ENCODE measurements around the gene TMEM164.

TMEM164 gene

GRCh38 chrX:110135618-110136017 lies 132.7 kb downstream of the TMEM164 start:
- no peak overlapping the region for H3K4me3 ChIP-seq (replicated peaks; ENCODE audit: low read depth, low read length)
- TF ChIP-seq CTCF (IDR thresholded peaks at IDR 0.05; ENCODE audit: low read depth, low read length, missing control alignments) = no peak
- no peak for DNase-seq (ENCODE audit: extremely low read depth, low read depth)

DNA sequence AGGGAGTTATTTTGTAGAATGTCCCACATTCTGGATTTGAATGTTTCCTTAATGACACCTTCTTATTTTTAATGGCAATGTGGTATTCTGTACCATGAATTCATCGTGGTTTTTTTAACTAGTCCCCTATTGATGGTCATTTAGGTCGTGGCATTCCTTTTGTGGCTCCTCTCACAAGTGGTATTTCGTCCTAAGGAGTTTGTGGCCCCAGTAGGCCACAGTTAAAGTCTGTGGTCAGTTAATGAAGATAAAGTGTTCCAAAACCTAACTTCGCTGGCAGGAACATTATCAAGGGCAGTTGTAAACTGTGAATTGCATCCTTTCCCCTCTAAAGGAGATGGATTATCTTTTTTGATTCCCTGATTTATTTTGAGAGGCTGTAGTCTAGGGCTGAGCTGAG lies 133.2 kb downstream of the TMEM164 start:
- TF ChIP-seq CTCF (IDR thresholded peaks at IDR 0.05; ENCODE audit: low read depth, low read length, missing control alignments) = no peak
- no peak for DNase-seq (ENCODE audit: extremely low read depth, low read depth)
- no peak overlapping the region for H3K4me3 ChIP-seq (replicated peaks; ENCODE audit: low read depth, low read length)

- no peak overlapping the region for H3K4me3 ChIP-seq (replicated peaks; ENCODE audit: low read depth, low read length)
- TF ChIP-seq CTCF (IDR thresholded peaks at IDR 0.05; ENCODE audit: low read depth, low read length, missing control alignments) = no peak
- DNase-seq (ENCODE audit: extremely low read depth, low read depth) = no peak
Observed at GRCh38 chrX:110138557-110138956, 135.6 kb downstream of the TMEM164 start.

GRCh38 chrX:110139172-110139571 lies 136.3 kb downstream of the TMEM164 start:
- no peak overlapping the region for H3K4me3 ChIP-seq (replicated peaks; ENCODE audit: low read depth, low read length)
- TF ChIP-seq CTCF (IDR thresholded peaks at IDR 0.05; ENCODE audit: low read depth, low read length, missing control alignments) = no peak

DNA sequence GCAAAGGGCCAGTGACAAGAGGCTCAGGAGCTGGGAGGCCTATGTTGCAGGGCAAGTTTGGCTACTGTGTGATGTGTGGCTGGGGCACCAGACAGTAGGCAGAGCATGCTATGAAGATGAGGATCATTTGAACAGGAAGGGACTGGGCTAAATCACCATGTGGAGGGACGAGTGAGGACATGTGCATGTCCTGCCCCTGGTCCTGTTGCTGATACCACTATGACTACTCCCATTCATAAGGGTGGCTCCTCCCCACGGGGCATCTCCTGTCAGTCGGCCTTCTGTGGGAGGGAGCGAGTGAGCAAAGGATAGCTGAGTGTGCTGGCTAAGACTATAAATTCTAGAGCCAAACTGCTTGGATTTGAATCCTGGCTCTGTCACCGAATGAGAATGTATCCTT lies 139.2 kb downstream of the TMEM164 start:
- no peak overlapping the region for H3K4me3 ChIP-seq (replicated peaks; ENCODE audit: low read depth, low read length)
- no peak for TF ChIP-seq CTCF (IDR thresholded peaks at IDR 0.05; ENCODE audit: low read depth, low read length, missing control alignments)
- no peak for DNase-seq (ENCODE audit: extremely low read depth, low read depth)

More at GRCh38 chrX:110139172-110139571, 136.3 kb downstream of the TMEM164 start:
- DNase-seq (ENCODE audit: extremely low read depth, low read depth) = no peak

GRCh38 chrX:110143454-110144210 lies 140.7 kb downstream of the TMEM164 start:
- DNase-seq (ENCODE audit: extremely low read depth, low read depth) = no peak
- H3K4me3 ChIP-seq (replicated peaks; ENCODE audit: low read depth, low read length) = no peak overlapping the region
- TF ChIP-seq CTCF (IDR thresholded peaks at IDR 0.05; ENCODE audit: low read depth, low read length, missing control alignments) = no peak

GRCh38 chrX:110145311-110145710 lies 142.4 kb downstream of the TMEM164 start:
- H3K4me3 ChIP-seq (replicated peaks; ENCODE audit: low read depth, low read length) = no peak overlapping the region
- TF ChIP-seq CTCF (IDR thresholded peaks at IDR 0.05; ENCODE audit: low read depth, low read length, missing control alignments) = no peak
- no peak for DNase-seq (ENCODE audit: extremely low read depth, low read depth)
